ENCODE data around the gene NYNRIN.

The NYNRIN gene

GRCh38 chr14:24456980-24457379 is 58.2 kb downstream of the NYNRIN start:
- DNase-seq (ENCODE audit: low read depth): no peak

- no peak for DNase-seq (ENCODE audit: low read depth)
These were observed 59.9 kb downstream of the NYNRIN start for GRCh38 chr14:24458736-24459135.

DNA sequence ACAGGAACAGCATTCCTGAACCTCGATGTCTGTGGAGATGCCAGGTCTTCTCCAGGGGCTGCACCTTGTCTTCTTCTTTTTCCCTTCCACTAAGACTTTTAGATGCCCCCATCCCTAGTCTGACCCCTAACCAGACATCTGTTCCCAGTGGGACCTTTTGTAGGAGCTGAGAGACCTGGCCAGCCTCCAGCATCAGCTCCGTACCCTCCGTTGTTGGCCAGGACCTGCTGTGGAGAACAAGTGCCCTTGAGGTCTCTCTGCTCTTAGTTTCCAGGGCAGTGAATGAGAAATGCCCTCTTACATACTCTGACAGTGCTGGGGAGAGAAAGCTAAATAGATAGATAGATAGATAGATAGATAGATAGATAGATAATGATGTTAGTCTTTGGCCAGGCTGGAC is 60.5 kb downstream of the NYNRIN start:
- no peak for DNase-seq (ENCODE audit: low read depth)

DNA sequence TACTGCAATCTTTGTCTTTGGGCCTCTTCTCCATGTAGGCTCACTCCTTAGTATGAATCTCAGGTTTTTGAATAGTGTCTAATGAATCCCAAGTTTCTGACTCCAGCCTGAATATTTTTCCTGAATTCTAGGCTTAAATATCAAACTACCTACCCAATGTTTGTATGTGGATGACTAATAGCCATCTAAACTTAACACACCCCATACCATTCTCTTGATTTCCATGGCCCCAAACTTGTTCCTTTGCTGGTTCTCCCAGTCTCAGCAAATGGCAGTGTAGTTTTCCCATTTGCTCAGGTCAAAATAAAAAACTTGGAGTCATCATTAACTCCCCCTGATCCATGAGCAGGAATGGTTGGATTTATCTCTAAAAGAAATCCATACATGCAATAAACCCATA is 62.5 kb downstream of the NYNRIN start:
- DNase-seq (ENCODE audit: low read depth): no peak

- DNase-seq (ENCODE audit: low read depth): no peak
These were observed 64.4 kb downstream of the NYNRIN start for GRCh38 chr14:24463017-24463883.

- DNase-seq (ENCODE audit: low read depth): no peak
These were observed 65.3 kb downstream of the NYNRIN start for GRCh38 chr14:24463884-24464785.

GRCh38 chr14:24465368-24465767 is 66.6 kb downstream of the NYNRIN start:
- no peak for DNase-seq (ENCODE audit: low read depth)

GRCh38 chr14:24465805-24466204 is 67.0 kb downstream of the NYNRIN start:
- DNase-seq (ENCODE audit: low read depth): no peak
